Ecto neural progenitor cell (in vitro differentiated cells): ENCODE data around the gene TAF11L4.
"Not testable (repeated sequence)": the region's sequence is repeated elsewhere in the genome, so short reads cannot be mapped to it uniquely, and the experiment has no call there.

Source experiments
- DNase-seq: peaks from one replicate; pipeline ENCODE4 v3.0.0-alpha.2; 2018; ENCODE audit warnings: low spot score

The TAF11L4 gene

DNA sequence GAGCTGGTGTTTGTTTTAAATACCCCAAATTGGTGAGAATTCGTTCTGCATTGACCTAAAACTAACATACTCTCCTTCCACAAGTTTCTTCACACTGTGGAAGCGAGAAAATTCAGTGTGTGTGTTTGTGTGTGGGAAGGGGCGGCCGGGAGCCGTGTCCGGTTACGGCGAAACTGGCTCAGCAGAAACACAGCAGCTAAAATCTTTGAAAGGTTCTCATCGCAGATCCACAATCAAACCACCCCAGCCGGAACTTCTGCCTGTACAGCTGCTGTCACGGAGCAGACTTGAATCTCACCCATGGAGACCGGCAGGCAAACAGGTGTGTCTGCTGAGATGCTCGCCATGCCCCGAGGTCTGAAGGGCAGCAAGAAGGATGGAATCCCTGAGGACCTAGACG is at the start of gene TAF11L4:
Gene TAF11L4, plus strand, starts transcription at position 301 of the 400 bp plus-strand sequence.
- not testable (repeated sequence) for DNase-seq

- not testable (repeated sequence) for DNase-seq
Measured at GRCh38 chr5:17475064-17475463, 46.5 kb upstream of the TAF11L4 start.

DNA sequence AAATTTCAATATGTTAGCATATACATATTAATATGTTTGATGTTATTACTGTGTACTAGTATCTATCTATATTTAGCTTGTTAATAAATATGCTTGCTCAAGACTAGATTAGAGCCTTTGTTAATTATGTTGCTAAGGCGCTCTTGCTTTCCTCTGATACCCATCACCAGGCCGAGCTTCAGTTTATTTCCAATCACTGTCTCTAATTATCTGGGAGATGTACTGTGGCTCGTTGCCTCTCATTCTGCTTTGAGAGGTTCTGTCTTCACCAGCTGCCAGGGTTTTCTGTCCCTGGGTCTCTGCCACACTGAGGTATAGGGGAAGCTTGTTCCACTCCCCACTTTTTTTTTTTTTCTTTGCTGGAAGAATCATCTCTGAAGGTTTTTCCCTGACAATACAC is 44.6 kb upstream of the TAF11L4 start:
- DNase-seq, result no peak

- no peak for DNase-seq
Measured at GRCh38 chr5:17477573-17478265, 43.9 kb upstream of the TAF11L4 start.

DNA sequence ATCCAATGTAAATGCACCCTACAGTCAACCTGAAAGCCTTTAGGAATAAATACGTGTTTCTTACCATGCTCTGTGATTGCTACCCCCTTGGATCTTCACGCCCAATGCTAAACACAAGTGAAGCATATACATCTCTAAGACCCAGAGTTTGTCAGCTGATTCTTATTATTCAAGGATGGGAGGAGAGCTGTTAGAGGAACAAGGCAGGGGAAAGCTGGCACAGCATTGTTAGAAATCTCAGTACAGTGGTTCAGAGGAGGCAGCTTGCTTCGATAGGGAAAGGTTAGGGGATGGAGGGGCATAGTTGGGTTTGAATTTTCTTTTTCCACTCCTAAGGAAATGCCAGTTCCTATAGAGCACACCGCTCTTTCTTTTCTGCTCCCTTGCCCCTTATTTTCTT is 40.2 kb upstream of the TAF11L4 start:
- no peak for DNase-seq

DNA sequence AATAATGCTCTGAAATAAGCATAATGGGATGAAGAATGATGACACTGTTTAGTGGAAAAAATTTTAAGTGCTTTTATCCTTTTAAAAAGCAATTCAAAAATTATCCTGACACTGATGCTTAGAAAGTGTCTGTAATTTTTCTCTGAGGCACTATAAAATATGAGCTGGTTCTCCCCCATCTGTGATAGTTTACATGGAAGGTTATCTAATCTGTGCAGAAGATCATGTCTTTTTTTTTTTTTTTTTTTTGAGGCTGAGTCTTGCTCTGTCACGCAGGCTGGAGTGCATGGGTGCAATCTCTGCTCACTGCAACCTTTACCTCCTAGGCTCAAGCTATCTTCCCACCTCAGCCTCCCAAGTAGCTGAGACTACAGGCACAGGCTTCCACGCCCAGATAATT is 38.8 kb upstream of the TAF11L4 start:
- no peak for DNase-seq

DNA sequence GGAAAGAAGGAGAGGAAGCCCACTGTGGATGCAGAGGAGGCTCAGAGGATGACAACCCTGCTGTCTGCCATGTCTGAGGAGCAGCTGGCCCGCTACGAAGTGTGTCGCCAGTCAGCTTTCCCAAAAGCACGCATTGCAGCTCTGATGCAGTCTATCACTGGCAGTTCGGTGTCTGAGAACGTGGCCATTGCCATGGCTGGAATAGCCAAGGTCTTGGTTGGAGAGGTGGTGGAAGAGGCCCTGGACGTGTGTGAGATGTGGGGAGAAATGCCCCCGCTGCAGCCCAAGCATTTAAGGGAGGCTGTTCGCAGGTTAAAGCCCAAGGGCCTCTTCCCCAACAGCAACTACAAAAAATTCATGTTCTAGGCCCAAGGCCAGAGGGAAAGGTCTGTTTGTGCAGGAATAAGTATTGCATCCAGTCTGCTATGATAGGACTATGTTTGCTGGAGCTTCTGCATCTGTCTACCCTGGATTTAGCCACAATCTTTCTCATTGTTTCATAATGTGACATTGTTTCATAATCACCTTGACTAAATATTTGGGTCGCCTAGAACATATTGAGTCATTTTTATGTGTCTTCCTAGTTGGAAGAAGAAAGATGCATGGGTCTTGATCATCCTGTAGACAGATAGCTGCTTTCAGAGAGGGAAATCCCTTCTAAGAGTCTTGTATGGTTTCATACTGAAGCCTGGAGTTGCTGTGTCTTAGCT is 35.0 kb upstream of the TAF11L4 start:
- DNase-seq, result not testable (repeated sequence)

DNA sequence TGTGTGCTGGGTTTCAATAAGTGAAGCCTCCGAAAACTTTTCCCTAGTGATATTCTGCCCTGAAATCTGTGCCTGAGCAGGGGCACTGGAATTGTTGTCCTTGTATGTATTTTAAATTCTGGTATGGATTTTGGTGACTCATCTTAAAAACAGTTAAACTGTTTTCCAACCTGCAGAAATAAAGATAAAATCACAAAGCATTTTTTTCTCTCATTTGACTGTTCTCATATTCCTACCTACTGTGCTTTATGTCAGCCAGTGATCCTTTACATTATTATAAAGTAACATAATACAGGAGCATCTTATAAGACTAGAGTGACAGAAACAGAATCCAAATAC is 34.5 kb upstream of the TAF11L4 start:
- DNase-seq, result no peak

DNA sequence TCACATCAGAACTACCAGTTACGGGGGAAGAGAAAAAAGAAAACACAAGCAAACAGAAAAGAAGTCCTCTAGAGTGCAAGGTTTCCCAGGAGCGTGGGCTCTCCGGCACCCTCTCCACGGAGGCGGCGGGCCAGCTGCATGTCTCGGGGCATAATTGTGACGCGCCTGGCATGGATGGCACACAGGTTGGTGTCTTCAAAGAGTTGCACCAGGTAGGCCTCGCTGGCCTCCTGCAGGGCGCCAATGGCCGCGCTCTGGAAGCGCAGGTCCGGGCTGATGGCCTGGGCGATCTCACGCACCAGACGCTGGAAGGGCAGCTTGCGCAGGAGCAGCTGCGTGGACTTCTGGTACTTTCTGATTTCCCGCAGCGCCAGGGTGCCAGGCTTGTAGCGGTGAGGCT is 30.3 kb upstream of the TAF11L4 start:
- DNase-seq, result not testable (repeated sequence)

GRCh38 chr5:17492770-17493169 is 28.8 kb upstream of the TAF11L4 start:
- no peak for DNase-seq

GRCh38 chr5:17497446-17497845 is 24.2 kb upstream of the TAF11L4 start:
- no peak for DNase-seq

DNA sequence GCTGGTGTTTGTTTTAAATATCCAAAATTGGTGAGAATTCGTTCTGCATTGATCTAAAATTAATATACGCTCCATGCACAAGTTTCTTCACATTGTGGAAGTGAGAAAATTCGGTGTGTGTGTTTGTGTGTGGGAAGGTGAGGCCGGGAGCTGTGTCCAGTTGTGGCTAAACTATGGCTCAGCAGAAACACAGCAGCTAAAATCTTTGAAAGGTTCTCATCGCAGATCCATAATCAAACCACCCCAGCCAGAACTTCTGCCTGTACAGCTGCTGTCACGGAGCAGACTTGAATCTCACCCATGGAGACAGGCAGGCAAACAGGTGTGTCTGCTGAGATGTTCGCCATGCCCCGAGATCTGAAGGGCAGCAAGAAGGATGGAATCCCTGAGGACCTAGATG is 23.7 kb upstream of the TAF11L4 start, which contains the start of gene TAF11L2:
Gene TAF11L2, plus strand, starts transcription at position 301 of the 400 bp plus-strand sequence.
- not testable (repeated sequence) for DNase-seq

GRCh38 chr5:17511775-17512325 is 9.8 kb upstream of the TAF11L4 start:
- DNase-seq, result no peak

- not testable (repeated sequence) for DNase-seq
Measured at GRCh38 chr5:17517526-17517925, 4.1 kb upstream of the TAF11L4 start.

DNA sequence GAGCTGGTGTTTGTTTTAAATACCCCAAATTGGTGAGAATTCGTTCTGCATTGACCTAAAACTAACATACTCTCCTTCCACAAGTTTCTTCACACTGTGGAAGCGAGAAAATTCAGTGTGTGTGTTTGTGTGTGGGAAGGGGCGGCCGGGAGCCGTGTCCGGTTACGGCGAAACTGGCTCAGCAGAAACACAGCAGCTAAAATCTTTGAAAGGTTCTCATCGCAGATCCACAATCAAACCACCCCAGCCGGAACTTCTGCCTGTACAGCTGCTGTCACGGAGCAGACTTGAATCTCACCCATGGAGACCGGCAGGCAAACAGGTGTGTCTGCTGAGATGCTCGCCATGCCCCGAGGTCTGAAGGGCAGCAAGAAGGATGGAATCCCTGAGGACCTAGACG is 3.5 kb upstream of the TAF11L4 start, which contains the start of gene TAF11L3:
Gene TAF11L3, plus strand, starts transcription at position 301 of the 400 bp plus-strand sequence.
- not testable (repeated sequence) for DNase-seq

GRCh38 chr5:17519508-17519907 is 2.1 kb upstream of the TAF11L4 start:
- DNase-seq, result not testable (repeated sequence)

DNA sequence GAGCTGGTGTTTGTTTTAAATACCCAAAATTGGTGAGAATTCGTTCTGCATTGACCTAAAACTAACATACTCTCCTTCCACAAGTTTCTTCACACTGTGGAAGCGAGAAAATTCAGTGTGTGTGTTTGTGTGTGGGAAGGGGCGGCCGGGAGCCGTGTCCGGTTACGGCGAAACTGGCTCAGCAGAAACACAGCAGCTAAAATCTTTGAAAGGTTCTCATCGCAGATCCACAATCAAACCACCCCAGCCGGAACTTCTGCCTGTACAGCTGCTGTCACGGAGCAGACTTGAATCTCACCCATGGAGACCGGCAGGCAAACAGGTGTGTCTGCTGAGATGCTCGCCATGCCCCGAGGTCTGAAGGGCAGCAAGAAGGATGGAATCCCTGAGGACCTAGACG is 3.3 kb downstream of the TAF11L4 start, which contains the start of gene TAF11L5:
Gene TAF11L5, plus strand, starts transcription at position 301 of the 400 bp plus-strand sequence.
- not testable (repeated sequence) for DNase-seq

GRCh38 chr5:17526504-17526903 is 4.9 kb downstream of the TAF11L4 start:
- DNase-seq, result not testable (repeated sequence)

- not testable (repeated sequence) for DNase-seq
Measured at GRCh38 chr5:17528369-17528768, 6.8 kb downstream of the TAF11L4 start, which contains the start of gene TAF11L6. TSS of gene TAF11L6 (plus strand) at chr5:17528669.
